Measurements from ENCODE around the gene NANOS2. TPM values are rescaled to one million over a fixed set of nuclear protein-coding genes. Genes with fewer than 3 reads are reported as not detected.

Gene NANOS2
- total and polyA plus RNA-seq, 2 experiments from 2014 or later: not detected

DNA sequence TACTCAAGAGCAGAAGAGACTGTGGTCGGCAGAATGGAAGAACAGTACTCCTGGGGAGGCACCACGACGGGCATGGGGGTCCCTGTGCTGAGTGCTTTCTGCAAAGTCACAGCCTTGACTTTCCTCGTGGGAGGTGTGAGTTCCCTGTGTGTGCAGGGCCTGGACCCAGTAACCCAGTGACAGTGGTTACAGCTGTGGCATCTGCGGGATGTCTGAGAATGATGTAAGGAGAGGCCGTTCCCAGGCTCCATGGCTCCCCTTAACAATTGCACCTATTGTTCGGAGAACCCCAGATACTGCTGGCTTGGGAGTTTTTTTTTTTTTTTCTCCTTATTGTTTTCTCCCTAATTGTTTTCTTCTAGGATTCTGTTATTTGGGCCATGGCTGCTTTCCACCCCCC, 5.1 kb upstream of the NANOS2 start:
- 75 to 76% methylated on average over 7 of the region's 7 CpGs for WGBS, 2 experiments (ENCODE audit: low coverage in 1 of 2, low lambda C conversion rate in 2 of 2, missing lambda C conversion rate in 2 of 2)
- in situ Hi-C loops (cut with MboI): no loop called here
- H3K36me3 ChIP-seq (ENCODE audit: low read depth): no peaks in the 10 kb centered on the region

GRCh38 chr19:45918721-45919120, 4.1 kb upstream of the NANOS2 start:
- Histone ChIP-seq H3K4me2 (ENCODE audit: unreplicated experiment) (no peak overlapping the region), H3K9ac (no peak overlapping the region)
- WGBS, 2 experiments (ENCODE audit: low coverage in 1 of 2, low lambda C conversion rate in 2 of 2, missing lambda C conversion rate in 2 of 2): 24 to 32% methylated on average over 4 of the region's 4 CpGs

More for the DNA sequence above, 5.1 kb upstream of the NANOS2 start:
- H3K9me2 ChIP-seq (ENCODE audit: insufficient read depth): no peaks in the 10 kb centered on the region
- H4K20me1 ChIP-seq (ENCODE audit: insufficient read depth): no peaks in the 10 kb centered on the region
- no peaks in the 10 kb centered on the region for H3K4me1 ChIP-seq (ENCODE audit: insufficient read depth)
- H3K27me3 ChIP-seq (replicated peaks; ENCODE audit: insufficient read depth): peaks cover 14% of the 10 kb centered on the region; the same call in 1 of the 2 replicates
- TF ChIP-seq EZH2phosphoT487 (IDR thresholded peaks at IDR 0.05; ENCODE audit: insufficient read depth, low read depth) (no peak), EZH2 (IDR thresholded peaks at IDR 0.05; ENCODE audit: insufficient read depth, poor library complexity, severe bottlenecking) (no peak)
- H3K4me2 ChIP-seq (ENCODE audit: unreplicated experiment): no peak overlapping the region
- no peak overlapping the region for H3K4me3 ChIP-seq
- no peaks in the 10 kb centered on the region for H3K79me2 ChIP-seq (ENCODE audit: insufficient read depth)
- H2AFZ ChIP-seq: no peak overlapping the region
- no peaks in the 10 kb centered on the region for H3F3A ChIP-seq (ENCODE audit: insufficient read depth)
- DNase-seq: no peak
- H3K9ac ChIP-seq: no peak overlapping the region
- no peaks in the 10 kb centered on the region for H3K9me3 ChIP-seq (ENCODE audit: low read depth)
- no peak overlapping the region for H3K27ac ChIP-seq

DNA sequence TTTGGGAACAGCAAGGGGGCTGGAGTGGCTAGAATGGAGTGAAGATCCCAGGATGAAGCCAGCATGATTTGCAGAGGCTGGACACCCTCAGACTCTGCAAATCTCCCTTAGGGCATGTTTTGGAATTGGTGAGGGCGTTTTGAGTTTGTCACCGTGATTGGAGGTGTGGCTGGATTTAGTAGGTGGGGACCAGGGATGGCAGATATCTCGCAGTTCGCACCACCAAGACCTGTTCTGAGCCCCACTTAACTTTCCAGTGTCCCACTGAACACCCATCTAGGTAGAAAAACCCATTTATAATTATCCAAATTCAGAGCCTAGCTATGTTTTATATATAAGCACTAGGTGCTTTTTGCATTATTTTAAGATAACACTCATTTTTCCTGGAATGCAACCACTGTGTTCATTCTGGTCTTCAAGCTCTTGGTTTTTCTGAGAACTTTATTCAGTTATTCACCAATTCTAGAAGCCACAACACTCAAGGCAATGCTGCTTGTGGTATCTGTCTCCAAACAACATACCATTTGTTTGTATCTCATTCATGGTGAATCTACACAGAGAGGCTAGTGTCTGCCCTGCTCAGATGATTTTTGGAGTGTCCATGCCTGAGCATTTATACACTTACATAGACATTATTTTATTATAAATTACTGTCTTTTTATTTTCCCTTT, 3.0 kb upstream of the NANOS2 start:
- no peaks in the 10 kb centered on the region for H3K9me3 ChIP-seq (ENCODE audit: low read depth)
- WGBS, 2 experiments (ENCODE audit: low coverage in 1 of 2, low lambda C conversion rate in 2 of 2, missing lambda C conversion rate in 2 of 2): 37 to 43% methylated on average over 4 of the region's 4 CpGs
- TF ChIP-seq EZH2 (IDR thresholded peaks at IDR 0.05; ENCODE audit: insufficient read depth, poor library complexity, severe bottlenecking): no peak
- no peak for TF ChIP-seq EZH2phosphoT487 (IDR thresholded peaks at IDR 0.05; ENCODE audit: insufficient read depth, low read depth)
- H3K9ac ChIP-seq: no peak overlapping the region
- H3K79me2 ChIP-seq (ENCODE audit: insufficient read depth): no peaks in the 10 kb centered on the region
- in situ Hi-C loops (cut with MboI): no loop called here
- H4K20me1 ChIP-seq (ENCODE audit: insufficient read depth): no peaks in the 10 kb centered on the region
- peaks cover 14% of the 10 kb centered on the region; the same call in 1 of the 2 replicates for H3K27me3 ChIP-seq (replicated peaks; ENCODE audit: insufficient read depth)
- no peak overlapping the region for H3K4me3 ChIP-seq
- DNase-seq: no peak
- no peaks in the 10 kb centered on the region for H3K4me1 ChIP-seq (ENCODE audit: insufficient read depth)
- no peaks in the 10 kb centered on the region for H3F3A ChIP-seq (ENCODE audit: insufficient read depth)
- no peak overlapping the region for H3K27ac ChIP-seq
- H3K4me2 ChIP-seq (ENCODE audit: unreplicated experiment): no peak overlapping the region
- H2AFZ ChIP-seq: no peak overlapping the region
- H3K9me2 ChIP-seq (ENCODE audit: insufficient read depth): no peaks in the 10 kb centered on the region
- H3K36me3 ChIP-seq (ENCODE audit: low read depth): no peaks in the 10 kb centered on the region

More at GRCh38 chr19:45918721-45919120, 4.1 kb upstream of the NANOS2 start:
- no peak overlapping the region for H3K4me3 ChIP-seq
- no peak for TF ChIP-seq EZH2 (IDR thresholded peaks at IDR 0.05; ENCODE audit: insufficient read depth, poor library complexity, severe bottlenecking)
- no peak for TF ChIP-seq EZH2phosphoT487 (IDR thresholded peaks at IDR 0.05; ENCODE audit: insufficient read depth, low read depth)
- no peak overlapping the region for H2AFZ ChIP-seq
- no peaks in the 10 kb centered on the region for H3F3A ChIP-seq (ENCODE audit: insufficient read depth)
- no peaks in the 10 kb centered on the region for H3K4me1 ChIP-seq (ENCODE audit: insufficient read depth)
- no peak overlapping the region for H3K27ac ChIP-seq
- in situ Hi-C loops (cut with MboI): no loop called here
- no peaks in the 10 kb centered on the region for H4K20me1 ChIP-seq (ENCODE audit: insufficient read depth)
- no peaks in the 10 kb centered on the region for H3K36me3 ChIP-seq (ENCODE audit: low read depth)
- no peaks in the 10 kb centered on the region for H3K79me2 ChIP-seq (ENCODE audit: insufficient read depth)
- peaks cover 14% of the 10 kb centered on the region; the same call in 1 of the 2 replicates for H3K27me3 ChIP-seq (replicated peaks; ENCODE audit: insufficient read depth)
- no peaks in the 10 kb centered on the region for H3K9me3 ChIP-seq (ENCODE audit: low read depth)
- DNase-seq: no peak
- no peaks in the 10 kb centered on the region for H3K9me2 ChIP-seq (ENCODE audit: insufficient read depth)

DNA sequence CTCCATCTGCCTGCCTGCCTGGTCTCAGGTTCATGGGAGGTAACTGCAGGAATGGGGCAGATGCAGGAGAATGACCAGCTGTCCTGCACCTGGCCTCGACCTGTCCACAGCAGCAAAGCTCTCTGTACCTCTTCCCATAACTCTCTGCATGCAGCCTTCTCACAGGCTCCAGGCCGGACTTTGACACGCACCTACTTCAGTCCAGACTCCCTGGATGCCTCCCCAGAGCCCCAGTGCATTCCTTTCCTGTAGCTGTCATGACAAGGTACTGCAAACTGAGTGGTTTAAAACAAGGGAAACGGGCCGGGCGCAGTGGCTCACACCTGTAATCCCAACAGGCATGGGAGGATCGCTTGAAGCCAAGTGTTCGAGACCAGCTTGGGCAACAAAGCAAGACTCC, 3.3 kb downstream of the NANOS2 start:
- H3K27ac ChIP-seq: no peak overlapping the region
- WGBS, 2 experiments (ENCODE audit: low coverage in 1 of 2, low lambda C conversion rate in 2 of 2, missing lambda C conversion rate in 2 of 2): 55% methylated on average over 8 of the region's 8 CpGs
- no peak overlapping the region for H3K9ac ChIP-seq
- H3F3A ChIP-seq (ENCODE audit: insufficient read depth): peaks cover 5% of the 10 kb centered on the region; the same call in 1 of the 2 replicates
- H2AFZ ChIP-seq: no peak overlapping the region
- no peaks in the 10 kb centered on the region for H3K36me3 ChIP-seq (ENCODE audit: low read depth)
- DNase-seq: no peak
- H3K4me1 ChIP-seq (ENCODE audit: insufficient read depth): 0 out of 2 replicates have a peak, but pooled peaks cover 3% of the 10 kb centered on the region
- H3K79me2 ChIP-seq (ENCODE audit: insufficient read depth): no peaks in the 10 kb centered on the region
- 0 out of 2 replicates have a peak, but pooled peaks cover 7% of the 10 kb centered on the region for H3K27me3 ChIP-seq (replicated peaks; ENCODE audit: insufficient read depth)
- no peak overlapping the region for H3K4me3 ChIP-seq
- H3K9me3 ChIP-seq (ENCODE audit: low read depth): no peaks in the 10 kb centered on the region
- no peaks in the 10 kb centered on the region for H4K20me1 ChIP-seq (ENCODE audit: insufficient read depth)
- H3K9me2 ChIP-seq (ENCODE audit: insufficient read depth): no peaks in the 10 kb centered on the region
- in situ Hi-C loops (cut with MboI): no loop called here
- TF ChIP-seq EZH2 (IDR thresholded peaks at IDR 0.05; ENCODE audit: insufficient read depth, poor library complexity, severe bottlenecking) (no peak), EZH2phosphoT487 (IDR thresholded peaks at IDR 0.05; ENCODE audit: insufficient read depth, low read depth) (no peak)
- H3K4me2 ChIP-seq (ENCODE audit: unreplicated experiment): no peak overlapping the region
